Gastroesophageal sphincter (tissue), 4 donors: ENCODE results near the gene RAB7A. TPM values are rescaled to one million over a fixed set of nuclear protein-coding genes. Genes with fewer than 3 reads are reported as not detected.

Source experiments
- ATAC-seq: fragments of 150-250 bp; one replicate; pipeline ENCODE4 v1.9.1; 2016; ENCODE audit warnings: mild to moderate bottlenecking, moderate library complexity
- H3K27ac ChIP-seq, 4 donors: fragments of 200-600 bp; sonication (generic) in 3 of 4; 1 replicate in 3 of 4; 2 replicates in 1 of 4; pipeline ENCODE4 v1.5.1; 2016 to 2019
- H3K27me3 ChIP-seq: fragments of 200-600 bp; sonication (generic); one replicate; pipeline ENCODE4 v1.5.1; 2019
- H3K36me3 ChIP-seq, 2 donors: fragments of 200-600 bp; sonication (generic); one replicate each; pipeline ENCODE4 v1.5.1; 2019; ENCODE audit warnings: control low read depth in 1 of 2
- H3K4me1 ChIP-seq, 3 donors: fragments of 200-600 bp; sonication (generic); 1 replicate in 2 of 3; 2 replicates in 1 of 3; pipeline ENCODE4 v1.5.1; 2016 to 2019; ENCODE audit warnings: control low read depth in 2 of 3
- H3K4me3 ChIP-seq, 2 donors: fragments of 200-600 bp; sonication (generic); one replicate each; pipeline ENCODE4 v1.5.1; 2019; ENCODE audit warnings: mild to moderate bottlenecking in 1 of 2, moderate library complexity in 1 of 2
- H3K9me3 ChIP-seq, 3 donors: fragments of 200-600 bp; sonication (generic); one replicate each; pipeline ENCODE4 v1.5.1; 2017 to 2019; ENCODE audit warnings: control low read depth in 2 of 3
- CTCF ChIP-seq, 4 experiments: fragments of 200-600 bp in 2 of 4; fragments of 450-650 bp in 2 of 4; sonication (generic) in 1 of 4; IDR thresholded peaks; one replicate each; pipeline ENCODE4 v1.5.1; 2017 to 2019; ENCODE audit warnings: antibody characterized with exemption in 4 of 4, mild to moderate bottlenecking in 2 of 4, moderate library complexity in 2 of 4
- EP300 ChIP-seq: sonication (generic); formaldehyde crosslinking; IDR thresholded peaks from one replicate; pipeline ENCODE4 v1.6.1; 2017; ENCODE audit warnings: antibody characterized with exemption, mild to moderate bottlenecking
- POLR2A ChIP-seq, 2 donors: fragments of 450-650 bp; IDR thresholded peaks; one replicate each; pipeline ENCODE4 v1.6.1; 2017; ENCODE audit warnings: antibody characterized with exemption in 2 of 2, mild to moderate bottlenecking in 2 of 2, moderate library complexity in 1 of 2
- POLR2AphosphoS5 ChIP-seq: sonication (generic); formaldehyde crosslinking; IDR thresholded peaks from one replicate; pipeline ENCODE4 v1.6.1; 2017; ENCODE audit warnings: antibody characterized with exemption
- WGBS, 2 donors: methylation state at CpG; one replicate each; pipeline ENCODE4 v1.1.5; 2018; ENCODE audit warnings: low coverage in 1 of 2; 5-methylcytosine and 5-hydroxymethylcytosine counted together
- total RNA-seq, 4 donors: library from RNA; depleted of rRNA; stranded (reverse); fragments of >200 nt; gene quantifications; one replicate each; pipeline ENCODE4 v1.1.0, GENCODE V29; 2016

Gene RAB7A
- total RNA-seq, 4 donors from 2014 or later: 77.9 to 109 (median 87.2) TPM

GRCh38 chr3:128775241-128775640, 49.3 kb downstream of the RAB7A start:
- H3K27ac ChIP-seq: no peak overlapping the region
- H3K4me3 ChIP-seq: no peak overlapping the region
- H3K9me3 ChIP-seq: no peaks in the 10 kb centered on the region
- WGBS, 2 donors: 63 to 88% methylated on average over 1 to 3 of the region's 3 CpGs
- no peak for ATAC-seq
- H3K4me1 ChIP-seq: peaks cover 4 to 76% (median 11%) of the 10 kb centered on the region in 3 donors
- no peaks in the 10 kb centered on the region for H3K27me3 ChIP-seq
- H3K36me3 ChIP-seq: peaks cover 0 to 3% of the 10 kb centered on the region in 2 donors
- TF ChIP-seq CTCF (IDR thresholded peaks at IDR 0.05) (no peak), POLR2A (IDR thresholded peaks at IDR 0.05) (no peak), EP300 (no peak), POLR2AphosphoS5 (no peak)

- no peak for ATAC-seq
- H3K9me3 ChIP-seq: no peaks in the 10 kb centered on the region
- H3K4me1 ChIP-seq: peaks cover 4 to 76% (median 16%) of the 10 kb centered on the region in 3 donors
- H3K36me3 ChIP-seq: peaks cover 0 to 3% of the 10 kb centered on the region in 2 donors
- TF ChIP-seq CTCF (IDR thresholded peaks at IDR 0.05): no peak
- no peak for TF ChIP-seq POLR2AphosphoS5
- TF ChIP-seq EP300: no peak
- no peak for TF ChIP-seq POLR2A (IDR thresholded peaks at IDR 0.05)
- no peak overlapping the region for H3K4me3 ChIP-seq
- 55 to 69% methylated on average over 3 of the region's 3 CpGs for WGBS, 2 donors
- no peaks in the 10 kb centered on the region for H3K27me3 ChIP-seq
- no peak overlapping the region for H3K27ac ChIP-seq
Measured at GRCh38 chr3:128775906-128776542, 50.0 kb downstream of the RAB7A start.

GRCh38 chr3:128780101-128780837, 54.3 kb downstream of the RAB7A start:
- ATAC-seq: no peak
- Histone ChIP-seq H3K9me3 (no peaks in the 10 kb centered on the region), H3K27me3 (no peaks in the 10 kb centered on the region), H3K27ac (peak overlapping the region in 2 of 4 donors; percentile 10 to 11), H3K4me1 (peaks cover 0 to 90% (median 25%) of the 10 kb centered on the region in 3 donors), H3K4me3 (no peak overlapping the region), H3K36me3 (no peaks in the 10 kb centered on the region)
- WGBS, 2 donors: 11 to 17% methylated on average over 1 of the region's 1 CpG
- no peak for TF ChIP-seq EP300
- TF ChIP-seq POLR2AphosphoS5: no peak
- TF ChIP-seq CTCF (IDR thresholded peaks at IDR 0.05): no peak
- no peak for TF ChIP-seq POLR2A (IDR thresholded peaks at IDR 0.05)

- Histone ChIP-seq H3K27me3 (no peaks in the 10 kb centered on the region), H3K9me3 (no peaks in the 10 kb centered on the region), H3K4me3 (no peak overlapping the region), H3K4me1 (peaks cover 1 to 90% (median 30%) of the 10 kb centered on the region in 3 donors), H3K36me3 (no peaks in the 10 kb centered on the region), H3K27ac (no peak overlapping the region)
- no CpG with 5 or more reads among the region's 1 CpG for WGBS, 2 donors
- TF ChIP-seq CTCF (IDR thresholded peaks at IDR 0.05) (no peak), POLR2A (IDR thresholded peaks at IDR 0.05) (no peak), POLR2AphosphoS5 (no peak), EP300 (no peak)
- ATAC-seq: no peak
Measured at GRCh38 chr3:128781164-128781563, 55.2 kb downstream of the RAB7A start.
